Peyer's patch (tissue), 4 donors: ENCODE results near the gene VSIG4.

ENCODE experiments used
- POLR2A ChIP-seq, 2 donors: fragments of 450-650 bp; IDR thresholded peaks; one replicate each; pipeline ENCODE4 v1.5.1; 2017; ENCODE audit warnings: antibody characterized with exemption in 2 of 2, mild to moderate bottlenecking in 2 of 2, moderate library complexity in 2 of 2
- TF ChIP-seq, protein P1 (sequence below), 6 experiments: fragments of 450-650 bp in 4 of 6; fragments of 200-600 bp in 2 of 6; sonication (generic) in 1 of 6; IDR thresholded peaks; one replicate each; pipeline ENCODE4 v1.5.1; 2017 to 2019; ENCODE audit warnings: antibody characterized with exemption in 6 of 6, mild to moderate bottlenecking in 3 of 6, moderate library complexity in 1 of 6

DNA sequence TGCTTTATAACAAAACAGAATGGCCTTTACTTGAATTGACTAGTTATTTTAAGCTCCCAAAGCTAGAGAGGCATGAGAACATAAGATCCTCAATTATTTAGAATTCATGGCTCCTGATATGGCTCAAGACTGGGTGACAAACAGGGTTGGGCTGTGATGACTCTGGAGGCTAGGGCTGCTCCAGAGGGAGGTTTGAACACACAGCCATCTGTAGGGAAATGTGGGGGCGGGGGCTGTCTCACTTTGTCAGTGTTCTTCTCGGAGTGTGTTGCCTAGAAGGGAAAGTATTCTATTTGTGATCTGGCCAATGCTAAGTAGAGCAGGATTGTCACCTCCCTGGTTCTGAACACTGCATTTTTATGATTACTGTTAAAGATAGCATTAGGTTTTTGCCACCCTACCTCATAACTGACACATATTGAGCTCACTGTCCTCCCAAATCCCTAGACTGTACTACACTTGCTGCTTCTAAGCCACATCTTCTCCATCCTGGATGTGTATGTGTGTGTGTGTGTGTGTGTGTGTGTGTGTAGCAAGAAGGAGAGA is 45.9 kb downstream of the VSIG4 start:
- TF ChIP-seq, protein P1, sequence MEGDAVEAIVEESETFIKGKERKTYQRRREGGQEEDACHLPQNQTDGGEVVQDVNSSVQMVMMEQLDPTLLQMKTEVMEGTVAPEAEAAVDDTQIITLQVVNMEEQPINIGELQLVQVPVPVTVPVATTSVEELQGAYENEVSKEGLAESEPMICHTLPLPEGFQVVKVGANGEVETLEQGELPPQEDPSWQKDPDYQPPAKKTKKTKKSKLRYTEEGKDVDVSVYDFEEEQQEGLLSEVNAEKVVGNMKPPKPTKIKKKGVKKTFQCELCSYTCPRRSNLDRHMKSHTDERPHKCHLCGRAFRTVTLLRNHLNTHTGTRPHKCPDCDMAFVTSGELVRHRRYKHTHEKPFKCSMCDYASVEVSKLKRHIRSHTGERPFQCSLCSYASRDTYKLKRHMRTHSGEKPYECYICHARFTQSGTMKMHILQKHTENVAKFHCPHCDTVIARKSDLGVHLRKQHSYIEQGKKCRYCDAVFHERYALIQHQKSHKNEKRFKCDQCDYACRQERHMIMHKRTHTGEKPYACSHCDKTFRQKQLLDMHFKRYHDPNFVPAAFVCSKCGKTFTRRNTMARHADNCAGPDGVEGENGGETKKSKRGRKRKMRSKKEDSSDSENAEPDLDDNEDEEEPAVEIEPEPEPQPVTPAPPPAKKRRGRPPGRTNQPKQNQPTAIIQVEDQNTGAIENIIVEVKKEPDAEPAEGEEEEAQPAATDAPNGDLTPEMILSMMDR (IDR thresholded peaks at IDR 0.05) = no peak
- TF ChIP-seq POLR2A (IDR thresholded peaks at IDR 0.05) = no peak
